Activated CD8-positive, alpha-beta memory T cell treated with anti-CD3 and anti-CD28 coated beads for 1 hour (primary cell): ENCODE results near the gene SHC4.
"Not testable (repeated sequence)": the region's sequence is repeated elsewhere in the genome, so short reads cannot be mapped to it uniquely, and the experiment has no call there.

ENCODE experiments used
- DNase-seq, 2 donors: peaks; one replicate each; pipeline ENCODE4 v3.0.0-alpha.2; 2020; ENCODE audit warnings: low read depth in 1 of 2; ENCODE audit errors: extremely low read depth in 1 of 2

Gene SHC4

DNA sequence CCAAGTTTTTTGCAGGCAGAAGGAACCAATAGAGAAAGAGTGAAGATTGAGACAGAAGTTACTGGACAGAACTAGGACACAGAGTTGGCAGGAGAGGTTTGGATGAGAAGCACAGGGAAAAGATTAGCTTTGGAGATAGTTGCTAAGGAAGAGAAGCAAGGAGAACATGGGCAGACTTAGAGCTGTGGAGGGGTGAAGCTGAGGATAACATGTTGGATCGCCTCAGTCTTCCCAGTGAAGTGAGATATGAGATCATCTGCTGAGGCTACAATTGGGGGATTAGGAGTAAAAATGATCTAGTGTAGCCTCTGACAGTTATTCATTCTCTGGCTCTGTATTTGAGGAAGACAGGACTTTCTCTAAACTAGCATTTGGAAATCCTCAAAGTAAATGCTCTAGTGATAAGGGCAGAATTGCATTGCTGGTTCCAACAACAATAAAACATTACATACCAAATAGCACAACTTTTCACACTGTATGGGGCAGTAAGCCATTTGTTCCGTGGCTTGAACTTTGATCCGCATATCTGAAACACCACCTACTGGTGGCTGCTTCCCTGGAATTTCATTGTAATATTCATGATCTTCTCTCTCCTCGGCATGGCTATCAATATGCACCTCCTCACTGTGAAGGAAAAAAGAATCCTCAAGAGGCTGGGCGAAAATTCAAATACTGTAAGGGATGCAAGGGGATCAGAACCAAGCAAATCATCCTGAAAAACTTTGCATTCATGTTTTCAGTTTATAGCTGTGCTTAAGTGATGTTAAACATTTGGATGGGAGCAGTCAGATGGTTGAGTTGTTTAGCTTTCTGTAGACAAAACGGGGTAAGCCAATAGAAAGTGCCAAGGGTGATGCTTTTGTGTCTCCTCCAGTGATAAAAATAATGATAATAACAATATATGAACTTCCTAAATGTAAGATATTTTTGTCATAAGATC lies 107.9 kb downstream of the SHC4 start:
- no peak for DNase-seq

GRCh38 chr15:48854434-48854833 lies 109.3 kb downstream of the SHC4 start:
- DNase-seq = not testable (repeated sequence)

DNA sequence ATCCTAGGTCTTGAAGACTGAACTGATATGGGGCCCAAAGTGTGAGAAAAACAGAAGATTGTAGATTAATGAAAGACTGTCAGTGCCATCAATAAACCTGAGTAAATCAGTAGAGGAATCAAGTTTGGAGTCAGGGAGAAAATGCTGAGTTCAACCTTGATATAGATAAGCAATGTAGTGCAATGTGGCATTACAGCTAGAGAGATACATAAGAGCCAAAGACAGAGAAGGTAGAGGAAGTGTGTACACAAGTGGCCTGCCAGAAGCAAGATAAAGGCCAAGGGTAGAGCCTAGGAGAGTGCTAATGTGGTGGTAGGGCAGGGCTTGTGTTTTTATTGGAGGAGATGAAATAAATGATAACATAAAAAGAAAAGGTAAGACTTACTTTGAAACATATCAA lies 111.8 kb downstream of the SHC4 start:
- no peak for DNase-seq

DNA sequence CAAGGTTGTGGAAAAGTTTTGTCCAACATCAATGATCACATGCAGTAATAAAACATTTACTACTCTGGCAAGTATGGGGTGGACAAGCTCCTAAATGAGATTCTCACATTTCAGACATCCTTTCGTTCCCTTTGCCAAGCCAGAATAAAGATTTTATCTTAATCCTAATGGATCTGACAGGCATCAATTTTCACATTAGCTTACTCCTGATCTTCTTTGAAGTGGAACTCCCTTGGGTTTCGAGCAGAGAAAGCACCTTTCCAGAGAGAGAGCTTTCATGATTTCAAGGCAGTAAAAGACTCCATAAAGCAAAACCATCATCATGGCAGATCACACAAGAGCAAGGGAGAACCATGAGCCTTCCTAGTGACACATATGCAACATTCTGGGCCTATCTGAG lies 113.1 kb downstream of the SHC4 start:
- no peak for DNase-seq

DNA sequence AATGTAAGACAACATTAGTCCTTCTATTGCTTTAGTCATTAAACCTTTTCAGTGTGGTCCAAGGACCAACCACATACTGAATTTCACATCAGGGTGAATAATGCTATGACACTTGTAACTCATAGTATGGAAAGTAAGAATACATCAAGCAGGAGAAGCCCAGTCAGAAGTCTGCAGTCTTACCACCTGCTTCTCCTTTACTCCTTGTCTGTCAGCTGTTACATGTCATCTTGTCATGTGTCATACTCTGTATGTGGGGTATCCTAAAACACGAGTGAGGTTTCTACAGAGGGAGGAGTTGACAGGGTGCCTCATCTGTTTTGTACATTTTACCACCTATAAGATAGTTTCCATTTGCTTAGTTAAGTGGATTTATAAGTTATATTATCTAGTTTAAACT lies 118.6 kb downstream of the SHC4 start:
- no peak for DNase-seq

- no peak for DNase-seq
Observed at GRCh38 chr15:48842501-48842900, 121.2 kb downstream of the SHC4 start.

GRCh38 chr15:48834756-48835155 lies 129.0 kb downstream of the SHC4 start:
- DNase-seq = no peak

GRCh38 chr15:48833526-48834239 lies 130.0 kb downstream of the SHC4 start:
- no peak for DNase-seq

GRCh38 chr15:48832648-48833047 lies 131.1 kb downstream of the SHC4 start:
- no peak for DNase-seq

DNA sequence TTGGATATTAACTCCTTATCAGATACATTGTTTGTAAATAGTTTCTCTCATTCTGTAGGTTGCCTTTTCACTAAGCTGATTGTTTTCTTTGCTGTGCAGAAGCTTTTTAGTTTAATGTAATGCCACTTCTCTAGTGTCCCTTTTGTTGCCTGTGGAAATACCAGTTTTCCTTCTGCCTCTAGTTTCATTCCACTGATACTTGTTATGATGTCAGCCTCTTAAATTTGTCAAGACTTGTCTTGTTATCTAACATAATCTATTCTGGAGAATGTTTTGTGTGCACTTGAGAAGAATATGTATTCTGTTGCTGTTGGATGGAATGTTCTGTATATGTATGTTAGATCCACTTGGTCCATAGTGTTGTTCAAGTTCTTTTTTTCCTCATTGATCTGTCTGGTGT lies 134.8 kb downstream of the SHC4 start:
- no peak for DNase-seq

- DNase-seq = no peak
Observed at GRCh38 chr15:48828471-48828870, 135.2 kb downstream of the SHC4 start.

- no peak for DNase-seq
Observed at GRCh38 chr15:48825075-48825474, 138.6 kb downstream of the SHC4 start.

DNA sequence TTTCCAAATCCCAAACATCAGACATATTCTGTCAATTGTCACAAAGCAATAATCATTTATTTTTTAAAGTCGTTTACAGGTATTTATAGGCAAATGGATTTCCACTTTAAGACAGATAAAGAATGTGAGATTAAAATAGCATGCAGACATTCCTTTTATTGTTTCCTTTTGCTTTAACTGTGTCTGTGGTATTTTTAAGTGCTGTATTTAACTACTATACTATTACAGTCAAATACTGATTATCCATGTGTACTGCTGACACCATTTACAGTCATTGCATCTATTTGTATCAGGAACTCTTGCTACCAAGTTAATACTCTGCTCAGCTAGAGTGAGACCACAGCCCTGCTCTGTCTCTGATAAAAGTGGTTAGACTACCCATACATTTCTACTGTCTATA lies 140.0 kb downstream of the SHC4 start:
- DNase-seq = no peak

DNA sequence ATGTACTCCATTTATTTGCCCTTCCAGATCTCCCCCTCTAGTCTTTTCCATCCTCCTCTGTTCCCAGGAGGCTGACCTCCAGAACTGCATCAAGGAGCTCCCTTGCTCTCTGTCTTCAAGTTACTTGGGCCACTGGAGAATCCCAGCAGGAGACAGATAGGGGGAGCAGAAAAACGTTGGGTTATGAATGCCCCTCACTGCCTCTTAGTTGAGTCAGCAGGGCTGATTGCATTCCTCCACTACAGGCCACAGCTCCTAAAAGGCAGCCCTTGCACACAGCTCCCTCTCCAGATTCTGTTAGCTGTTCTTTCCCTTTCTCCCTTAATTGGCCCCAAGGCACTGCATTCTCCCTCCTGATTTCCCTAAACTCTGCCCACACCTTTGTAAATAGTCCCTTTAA lies 140.5 kb downstream of the SHC4 start:
- no peak for DNase-seq

DNA sequence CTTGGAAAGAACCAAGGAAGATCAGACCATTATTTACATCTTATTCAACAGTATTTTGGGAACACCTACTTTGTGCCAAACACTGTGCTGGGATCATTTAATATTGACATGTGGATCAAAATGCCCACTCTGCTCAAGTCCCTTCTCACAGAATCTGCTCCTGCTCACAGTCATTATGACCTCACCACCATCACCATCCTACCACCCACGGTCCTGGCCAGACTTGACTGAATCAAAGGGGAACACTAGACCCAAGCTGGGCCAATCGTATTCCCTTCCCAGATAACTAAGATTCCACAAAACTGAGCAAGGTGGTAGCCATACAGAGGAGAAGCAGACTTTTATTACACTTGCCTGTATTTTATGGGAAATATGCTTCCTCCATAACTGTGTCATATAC lies 149.4 kb downstream of the SHC4 start:
- no peak for DNase-seq

DNA sequence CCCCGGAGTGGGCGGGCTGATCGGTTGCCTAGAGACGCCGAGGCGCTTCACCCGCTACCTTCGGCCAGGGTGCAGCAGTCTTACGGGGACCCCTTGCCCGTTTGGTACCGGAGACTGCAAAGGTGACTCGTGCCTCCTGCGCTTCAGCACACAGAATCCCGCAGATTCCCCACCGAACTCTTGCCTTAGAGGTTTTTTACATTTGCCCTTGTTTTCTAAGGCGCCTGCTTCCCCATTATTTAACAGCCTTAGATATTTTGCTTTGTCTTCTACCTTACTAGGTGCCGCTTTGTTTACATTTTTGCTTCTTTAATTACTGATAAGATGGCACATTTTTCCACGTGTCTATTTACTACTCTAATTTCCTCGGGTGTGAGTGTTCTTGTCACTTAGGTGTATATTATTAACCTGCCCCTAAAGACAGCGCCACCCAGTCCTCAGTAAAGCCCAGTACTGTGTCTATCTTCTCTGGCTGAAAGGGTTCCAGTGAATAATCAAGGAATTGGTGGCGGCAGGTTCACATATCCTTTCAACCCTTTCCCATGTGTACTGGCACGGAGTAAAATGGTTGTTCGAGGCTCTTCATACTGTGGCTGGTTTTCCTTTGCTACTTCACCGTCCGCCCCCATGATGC lies 152.3 kb downstream of the SHC4 start:
- DNase-seq = no peak

- peak; percentile 96 for DNase-seq
Observed at GRCh38 chr15:48810414-48811324, 153.1 kb downstream of the SHC4 start, which contains the start of gene CEP152. TSS of gene CEP152 (minus strand) at chr15:48811069. CDS start at chr15:48805649, 5,420 bp downstream.

DNA sequence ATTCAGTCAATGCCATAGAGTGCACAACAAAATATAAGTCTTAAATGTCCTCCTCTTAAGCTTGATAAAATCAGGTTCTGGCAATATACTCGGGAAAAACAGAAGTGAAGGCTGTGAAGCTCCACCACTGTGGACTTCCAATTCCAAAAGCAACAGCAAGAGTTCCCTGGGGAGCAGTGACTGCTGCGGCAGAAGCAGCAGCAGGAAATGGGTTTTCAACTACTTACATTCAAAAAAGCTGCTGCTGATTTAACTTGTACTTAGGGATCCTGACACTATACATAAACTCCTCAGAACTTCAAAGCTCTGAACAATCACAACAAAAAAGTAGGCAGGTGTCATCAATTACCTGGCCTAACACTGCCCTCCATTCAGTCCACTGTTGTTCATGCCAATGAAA lies 157.6 kb downstream of the SHC4 start:
- DNase-seq = no peak

GRCh38 chr15:48805591-48805990 lies 158.1 kb downstream of the SHC4 start:
- no peak for DNase-seq

DNA sequence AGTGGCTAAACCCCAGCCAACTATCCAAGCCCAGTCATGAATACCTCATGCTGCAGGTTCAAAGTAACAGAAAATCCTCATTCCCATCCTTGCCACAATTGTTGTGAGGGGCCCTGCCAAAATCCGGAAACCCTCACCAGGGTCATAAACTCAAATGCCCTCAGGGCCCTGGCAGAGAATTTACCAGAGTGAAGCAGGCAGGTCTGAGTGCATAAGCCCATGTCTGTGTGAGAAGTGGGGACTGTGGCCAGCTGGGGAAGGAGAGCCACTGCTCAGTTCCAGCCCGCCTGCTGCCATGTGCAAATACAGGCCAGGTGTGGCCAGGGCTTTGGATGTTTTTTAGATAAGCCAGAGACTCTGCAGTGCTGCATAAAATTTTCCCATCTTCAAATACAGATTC lies 159.8 kb downstream of the SHC4 start:
- no peak for DNase-seq

- no peak for DNase-seq
Observed at GRCh38 chr15:48802867-48803266, 160.9 kb downstream of the SHC4 start.
